GM19455 (cell line): Measurements from ENCODE around the gene HOXA10.

Experiments
- ATAC-seq: cut with Tn5 transposase; IDR thresholded peaks from one replicate; pipeline ENCODE4 v1.9.1; 2021; ENCODE audit not compliant: unreplicated experiment

HOXA10 gene

DNA sequence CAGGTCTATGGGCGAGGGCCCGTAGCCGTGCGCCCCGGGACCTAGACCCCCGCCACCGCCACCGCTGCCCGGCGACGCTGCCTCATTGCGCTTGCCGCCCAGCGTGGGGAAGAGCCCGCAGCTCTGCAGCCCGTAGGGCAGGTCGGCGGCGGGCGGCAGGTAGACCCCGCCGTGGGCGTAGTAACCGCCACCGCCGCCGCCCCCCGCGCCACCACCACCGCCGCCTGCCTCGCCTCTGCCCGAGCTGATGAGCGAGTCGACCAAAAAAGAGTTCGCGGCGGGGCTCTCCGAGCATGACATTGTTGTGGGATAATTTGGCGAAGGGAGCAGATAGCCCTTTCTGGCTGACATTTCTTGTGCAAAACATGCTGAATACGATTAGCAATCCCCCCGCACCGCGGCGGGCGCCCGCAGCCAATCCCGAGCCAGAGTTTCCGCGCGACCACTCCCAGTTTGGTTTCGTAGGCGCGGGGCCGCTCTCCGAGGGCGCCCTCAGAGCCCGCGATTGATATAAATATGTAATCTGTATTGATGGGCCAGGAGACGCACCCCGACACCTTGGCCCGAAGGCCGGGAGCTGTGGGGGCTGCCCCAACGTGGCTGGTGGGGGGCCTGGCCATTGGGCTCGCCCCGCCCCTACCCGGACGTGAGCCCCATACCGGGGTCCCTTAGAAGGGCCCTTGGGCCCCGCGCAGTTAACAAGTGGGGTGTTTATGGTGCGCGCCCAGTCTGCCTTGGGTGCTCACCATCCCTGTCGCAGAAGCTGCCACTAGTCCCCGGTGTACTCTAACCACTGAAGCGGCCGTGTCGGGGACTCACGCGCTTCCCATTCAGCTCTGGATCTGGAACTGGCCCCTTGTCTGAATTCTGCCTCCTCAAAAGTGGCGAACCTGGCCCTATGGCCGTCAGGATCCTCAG lies at the start of gene HOXA10:
Gene HOXA10, minus strand, starts transcription at position 365 of the 918 bp plus-strand sequence. Its CDS starts 14 bp downstream, at position 351.
- no peak for ATAC-seq

DNA sequence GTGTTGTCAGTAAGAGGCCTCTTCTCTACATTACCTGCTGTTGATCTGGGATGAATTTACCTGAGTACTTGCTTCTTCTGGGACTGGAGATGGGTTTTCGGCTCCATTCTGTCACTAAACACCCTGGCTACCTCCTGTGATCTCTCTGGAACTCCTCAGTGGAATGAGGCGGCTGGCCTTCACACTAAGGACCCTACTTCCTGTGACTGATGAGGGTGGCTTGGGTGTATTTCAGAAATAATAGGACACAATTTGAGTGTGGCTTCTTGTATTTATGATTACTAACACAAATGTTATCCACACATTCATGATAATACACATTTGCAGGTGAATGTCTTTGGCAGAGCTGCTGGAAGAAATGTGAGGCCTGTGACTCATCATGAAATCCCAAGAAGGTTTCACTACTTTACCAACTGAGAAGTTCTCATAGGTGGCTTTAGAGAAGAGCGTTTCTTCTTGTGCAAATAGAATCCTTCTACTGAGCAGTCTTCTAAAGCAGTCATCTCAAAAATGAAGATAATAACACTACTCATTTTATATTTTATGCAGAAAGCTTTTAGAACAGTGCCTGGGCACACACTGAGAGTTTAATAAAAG lies 47.2 kb upstream of the HOXA10 start:
- peak; percentile 55 for ATAC-seq

DNA sequence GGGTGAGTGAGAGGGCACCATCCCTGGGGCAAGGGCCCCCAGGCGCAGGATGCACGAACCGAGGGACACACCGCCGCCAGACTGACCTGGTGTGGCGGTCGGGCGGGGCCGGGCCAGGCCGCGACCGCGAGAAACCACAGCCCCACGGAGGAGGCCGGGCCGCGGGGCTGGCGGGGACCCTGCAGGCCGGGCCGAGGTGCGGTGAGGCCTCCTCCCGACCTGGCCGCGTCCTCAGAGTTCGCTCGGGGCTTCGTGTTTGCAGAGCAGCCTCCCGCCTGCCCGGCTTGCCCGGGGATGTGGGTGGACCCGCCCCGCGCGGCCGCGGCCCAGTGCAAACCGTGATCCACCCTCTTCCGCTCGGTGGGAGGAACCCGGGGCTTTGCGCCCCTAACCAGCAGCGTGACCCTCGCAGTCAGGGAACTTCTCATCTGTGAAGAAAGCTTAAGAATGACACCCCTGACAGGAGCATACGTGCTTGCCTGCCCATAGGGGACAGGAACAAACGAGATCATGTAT lies 46.4 kb upstream of the HOXA10 start:
- no peak for ATAC-seq

DNA sequence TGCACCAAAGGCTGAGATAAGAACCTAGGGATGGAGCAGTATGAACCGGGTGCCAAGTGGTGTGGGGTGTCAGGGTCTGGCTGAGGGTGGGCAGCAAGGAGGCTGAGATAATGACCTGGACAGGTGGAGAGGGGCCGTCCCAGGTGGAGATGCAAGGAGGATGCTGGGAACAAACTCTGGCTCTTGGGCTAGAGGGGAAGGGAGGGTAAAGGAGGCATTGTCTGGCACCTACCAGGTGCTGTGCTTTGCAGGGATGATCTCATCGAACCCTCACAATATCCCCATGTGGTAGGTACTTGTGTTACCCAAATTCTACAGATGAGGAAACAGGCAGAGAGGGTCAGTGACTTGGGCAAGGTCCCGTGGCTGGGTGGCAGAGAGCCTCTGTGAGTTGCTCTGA lies 45.7 kb upstream of the HOXA10 start:
- no peak for ATAC-seq

DNA sequence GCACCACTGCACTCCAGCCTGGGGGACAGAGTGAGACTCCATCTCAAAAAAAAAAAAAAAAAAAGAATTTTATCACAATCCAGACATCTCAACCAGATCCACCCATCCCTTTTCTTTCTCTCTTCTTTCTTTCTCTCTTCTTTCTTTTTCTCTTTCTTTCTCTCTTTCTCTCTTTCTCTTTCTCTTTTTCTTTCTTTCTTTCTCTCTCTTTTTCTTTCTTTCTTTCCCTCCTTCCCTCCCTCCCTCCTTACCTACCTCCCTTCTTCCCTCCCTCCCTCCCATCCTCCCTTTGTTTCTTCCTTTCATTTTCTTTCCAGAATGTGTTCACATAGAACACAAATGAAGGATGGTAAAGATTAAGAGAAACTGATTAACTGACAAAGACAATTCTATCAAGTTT lies 43.8 kb upstream of the HOXA10 start:
- ATAC-seq: no peak

DNA sequence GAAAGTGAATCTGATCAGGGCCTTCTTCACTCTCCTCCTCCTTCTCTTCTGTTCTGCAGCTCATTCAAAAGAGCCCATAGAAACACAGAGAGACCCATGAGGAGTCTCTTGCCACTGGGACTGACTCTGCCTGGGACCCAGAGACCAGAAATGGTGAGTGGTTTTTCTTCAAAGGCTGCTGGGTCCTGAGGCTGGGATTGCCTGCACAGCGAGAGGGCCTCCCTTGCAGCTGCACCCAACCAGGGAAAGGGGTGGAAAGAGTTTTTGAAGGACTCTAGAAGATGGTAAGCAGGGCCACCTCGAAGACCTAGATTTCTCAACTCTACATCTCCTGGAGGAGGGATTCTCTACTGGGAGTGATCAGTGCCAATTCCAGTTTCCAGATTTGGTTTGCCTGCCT lies 41.2 kb upstream of the HOXA10 start:
- no peak for ATAC-seq

DNA sequence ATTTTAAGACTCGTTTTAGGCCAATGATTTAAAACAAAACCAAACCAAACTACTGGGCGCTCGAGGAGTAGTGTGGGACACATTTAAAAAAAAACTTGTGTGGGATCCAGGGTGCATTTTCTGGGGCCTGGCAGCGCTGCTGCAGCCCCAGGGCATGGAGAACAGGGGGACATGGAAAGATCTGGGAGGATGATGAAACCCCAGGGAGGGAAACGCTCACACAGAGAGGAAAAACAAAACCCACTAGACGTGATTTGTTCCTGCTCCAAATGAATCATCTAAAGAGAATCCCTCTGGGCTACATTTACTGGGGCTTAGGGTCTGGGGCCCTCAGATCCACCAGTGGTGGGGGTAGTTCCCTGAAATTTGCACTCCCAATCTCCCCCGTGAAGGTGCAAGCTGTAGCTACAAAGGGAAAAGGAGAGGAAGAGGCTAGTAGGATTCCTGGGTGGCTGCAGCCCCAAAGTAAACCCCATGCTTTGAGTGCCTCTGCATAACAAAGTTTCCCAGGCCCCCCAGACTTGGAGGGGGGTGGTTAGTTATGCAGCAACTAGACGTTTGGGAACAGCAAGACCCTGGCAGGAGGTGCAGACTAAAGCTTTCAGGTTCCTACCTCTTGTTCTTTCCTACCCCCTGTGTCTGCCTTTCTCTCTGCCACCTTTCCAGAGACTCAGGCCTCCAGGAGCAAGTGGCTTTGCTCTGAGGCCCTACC lies 40.3 kb upstream of the HOXA10 start:
- ATAC-seq: no peak

DNA sequence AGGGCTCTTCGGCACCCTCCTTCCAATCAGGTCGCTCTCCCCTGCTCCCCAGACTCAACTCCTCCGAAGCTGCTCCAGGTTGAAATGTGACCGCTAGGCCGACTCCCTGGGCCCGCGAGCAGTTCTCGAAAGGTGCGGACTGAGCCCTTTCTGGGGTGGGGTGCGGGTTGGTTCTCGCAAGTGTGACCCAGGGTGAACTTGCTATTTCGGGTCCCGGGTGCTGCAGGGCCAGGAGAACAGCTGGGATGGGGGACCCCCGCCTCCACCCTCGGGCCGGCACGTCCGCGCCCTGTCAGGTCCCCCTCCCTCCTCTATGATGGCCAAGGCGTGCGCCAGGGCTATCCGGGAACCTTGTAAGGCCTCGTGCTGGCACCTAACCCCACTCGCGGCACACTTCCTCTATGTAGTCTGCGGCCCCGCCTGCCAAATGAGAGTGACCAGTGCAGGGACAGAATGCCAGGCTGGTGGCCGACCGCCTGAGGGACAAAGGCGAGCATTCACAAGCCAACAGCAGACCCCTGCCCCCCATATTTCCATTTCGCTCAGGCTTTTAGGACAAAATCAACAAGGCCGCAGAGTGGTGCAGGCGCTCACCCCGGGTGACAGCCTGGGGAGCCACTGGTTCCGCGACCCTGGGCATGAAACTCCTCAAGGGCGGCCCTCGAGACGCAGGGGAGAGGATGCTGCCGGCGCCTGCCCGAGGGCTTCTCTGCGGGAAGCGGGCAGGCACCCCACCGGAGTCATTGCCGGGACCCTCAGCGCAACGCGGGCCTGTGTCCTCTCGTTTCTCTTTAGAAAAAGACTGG lies 39.5 kb upstream of the HOXA10 start:
- ATAC-seq: no peak

DNA sequence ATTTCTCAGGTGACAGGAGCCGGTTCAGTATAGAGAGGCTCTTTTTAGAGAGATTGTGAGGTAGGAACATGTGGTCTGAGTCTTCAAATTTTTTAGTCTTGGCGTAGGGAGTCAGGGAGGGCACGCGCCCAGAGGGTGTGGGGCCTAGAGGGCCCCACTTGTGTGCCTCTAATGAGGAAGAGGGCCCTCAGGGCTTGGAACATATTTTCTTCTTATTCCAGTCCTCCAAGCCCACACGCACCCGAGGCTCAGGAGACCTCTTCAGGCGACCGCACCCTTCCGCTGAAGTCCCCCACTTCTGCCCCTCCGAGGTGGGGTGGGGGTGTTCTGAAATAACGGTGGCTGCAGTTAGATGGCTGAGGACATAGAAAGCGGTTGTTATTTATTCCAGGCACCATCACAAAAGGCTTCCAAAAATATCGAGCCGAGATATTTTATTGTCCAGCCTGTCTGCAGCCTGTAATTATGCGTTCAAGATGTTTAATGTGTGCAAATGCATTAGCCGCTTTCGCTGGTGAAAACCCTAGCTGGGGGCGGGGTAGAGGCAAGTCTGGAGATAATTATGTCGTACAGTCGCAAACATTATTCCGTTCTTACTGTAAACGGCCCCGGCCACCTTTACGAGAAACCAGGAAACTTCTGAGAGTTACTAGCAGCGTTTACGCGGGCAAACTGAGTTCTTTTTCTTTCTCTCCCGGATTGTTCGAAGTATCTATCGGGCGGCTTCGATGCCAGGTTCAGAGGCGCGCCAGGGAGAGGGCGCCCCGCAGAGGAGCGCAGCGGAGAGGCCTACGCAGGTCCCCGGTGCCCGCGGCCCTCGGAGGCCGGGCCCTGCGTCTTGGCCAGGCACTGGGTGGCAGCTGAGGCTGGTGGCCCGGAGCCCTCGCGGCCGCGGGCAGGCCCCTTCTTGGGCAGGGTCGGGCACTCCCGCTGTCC lies 38.6 kb upstream of the HOXA10 start:
- ATAC-seq: no peak

DNA sequence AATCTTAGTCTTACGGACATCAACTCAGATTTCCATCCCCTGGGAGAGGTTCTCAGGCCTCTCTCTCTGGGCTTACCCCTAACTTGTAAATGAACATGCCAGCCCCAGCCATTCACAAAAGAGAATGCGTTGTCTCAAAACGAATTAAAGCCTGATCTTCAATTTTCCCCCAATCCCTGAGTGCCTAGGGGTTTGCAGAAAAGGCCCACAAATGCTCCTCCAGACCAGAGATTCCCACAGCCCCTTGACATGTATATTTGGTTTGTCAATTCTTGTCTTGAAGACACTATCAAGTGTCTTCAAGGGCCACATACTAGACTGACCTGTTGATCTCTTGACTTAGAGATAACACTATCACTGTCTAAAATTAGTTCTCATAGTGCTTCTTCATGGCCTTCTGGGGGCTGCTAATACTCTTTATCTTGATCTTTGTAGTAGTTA lies 37.7 kb upstream of the HOXA10 start:
- ATAC-seq: no peak

DNA sequence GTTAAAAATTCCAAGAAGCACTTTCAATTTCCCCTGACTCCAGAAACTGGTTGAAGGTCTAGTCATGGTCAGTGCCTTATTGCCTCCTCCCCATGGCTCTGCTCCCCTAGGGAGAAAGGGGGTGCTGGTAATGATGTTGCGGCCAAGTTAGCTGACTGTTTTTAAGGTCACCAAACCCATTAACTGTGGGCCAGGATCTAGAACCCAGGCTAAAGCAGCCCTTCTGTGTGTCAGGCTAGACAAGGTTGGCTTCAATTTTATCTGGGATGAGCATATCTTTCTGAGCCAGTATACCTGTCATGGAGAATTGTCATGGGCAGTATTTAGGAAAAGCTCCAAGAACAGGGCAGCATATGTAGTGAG lies 36.9 kb upstream of the HOXA10 start:
- no peak for ATAC-seq

DNA sequence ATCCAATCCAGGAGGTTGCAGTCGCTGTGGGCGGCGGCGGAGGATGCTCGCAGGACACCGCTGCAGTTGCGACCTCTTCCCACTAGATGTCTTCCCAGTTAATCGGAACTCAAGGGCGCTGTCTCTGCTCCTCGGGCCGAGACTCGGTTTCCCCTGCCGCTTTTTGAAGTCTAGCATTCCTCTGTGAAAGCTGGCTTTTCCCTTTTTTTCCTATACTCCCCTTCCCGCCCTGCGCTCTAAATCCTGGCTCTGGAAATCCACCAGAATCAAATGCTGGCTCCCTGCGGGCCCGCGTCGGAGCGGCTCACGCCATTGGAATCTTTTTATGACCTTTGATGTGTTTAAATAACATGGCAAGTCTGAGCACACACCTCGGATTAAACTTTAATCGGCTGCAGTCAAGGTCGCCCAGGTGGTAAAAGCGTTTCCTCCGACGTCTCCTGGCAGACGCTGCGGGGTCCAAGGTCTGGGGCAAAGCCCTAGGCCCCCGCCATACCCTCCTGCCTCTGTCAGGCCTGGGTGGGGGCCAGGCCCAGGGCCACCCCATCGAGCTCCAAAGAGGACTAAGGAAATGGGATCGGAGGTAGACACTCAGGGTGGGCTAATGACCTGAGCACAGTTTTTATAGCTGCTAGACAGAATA lies 36.4 kb upstream of the HOXA10 start:
- ATAC-seq: no peak

DNA sequence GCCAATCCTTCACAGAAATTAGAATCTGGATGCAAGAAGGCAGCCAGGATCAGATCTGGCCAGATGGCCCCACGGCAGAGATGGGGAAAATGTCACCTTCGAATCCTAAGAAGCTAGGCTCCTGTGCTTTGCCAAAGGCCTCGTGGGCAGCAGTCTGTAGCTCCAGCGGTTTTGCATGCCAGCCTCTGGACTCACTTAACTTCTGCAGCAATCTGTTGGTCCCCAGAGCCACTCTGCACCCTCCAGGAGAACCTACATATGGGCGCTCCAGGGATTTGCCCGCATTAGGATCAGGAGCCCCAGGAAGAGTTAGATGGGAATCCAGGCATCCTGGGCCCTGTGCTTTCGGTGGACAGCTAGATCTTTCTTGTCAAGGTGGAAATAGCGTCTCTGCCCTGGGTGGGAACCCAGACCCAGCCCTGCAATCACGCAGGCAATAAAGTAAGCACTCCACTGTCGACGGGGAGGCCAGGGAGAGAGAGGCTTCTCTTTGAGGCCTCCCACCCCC lies 35.9 kb upstream of the HOXA10 start:
- ATAC-seq: no peak

DNA sequence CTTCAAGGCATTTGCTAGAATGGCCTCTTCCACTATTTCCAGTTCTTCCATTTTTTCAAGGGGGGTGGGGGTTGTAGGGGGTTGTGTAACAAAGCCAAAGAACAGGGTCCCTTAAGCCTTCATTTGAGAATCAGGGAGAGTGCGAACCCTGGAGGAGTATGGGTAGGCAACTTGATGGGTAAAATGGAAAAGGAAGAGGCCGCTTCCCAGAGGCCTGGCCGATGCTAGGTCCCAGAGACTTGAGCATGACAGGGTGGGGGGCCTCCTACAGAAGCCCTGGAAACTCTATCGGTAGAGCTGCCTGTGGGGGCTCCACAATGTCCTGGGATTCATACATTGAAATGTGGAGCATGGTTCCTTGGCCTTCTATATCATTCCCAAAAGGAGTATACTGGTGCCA lies 34.9 kb upstream of the HOXA10 start:
- ATAC-seq: no peak

DNA sequence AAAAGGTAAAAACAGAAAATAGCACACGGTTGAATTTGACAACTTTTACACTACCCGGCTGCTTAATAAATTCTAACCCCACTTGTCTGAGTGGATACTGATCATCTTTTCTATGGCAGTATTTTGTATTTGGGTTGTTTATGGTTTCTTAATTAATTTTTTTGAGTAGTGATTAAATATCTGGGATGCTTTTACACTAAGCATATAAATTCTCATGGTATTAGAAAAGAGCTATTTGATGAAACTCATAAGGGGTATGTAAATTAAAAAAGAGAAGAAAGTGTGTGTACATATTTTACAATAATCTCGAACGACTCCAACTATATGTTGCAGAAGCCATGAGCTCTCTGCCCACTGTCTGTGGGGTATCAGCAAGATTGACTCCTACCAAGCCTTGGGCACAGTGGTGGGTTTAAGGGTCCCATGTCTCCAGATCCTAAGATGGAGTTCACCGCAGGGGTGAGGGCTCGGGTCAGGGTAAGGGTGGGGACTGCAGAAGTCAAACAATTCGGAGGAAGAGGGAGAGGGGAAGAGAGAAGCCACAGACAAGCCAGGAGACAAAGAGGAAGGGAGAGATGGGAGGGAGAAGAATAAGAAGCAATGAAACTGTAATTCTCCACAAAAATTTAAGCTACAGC lies 33.3 kb upstream of the HOXA10 start:
- ATAC-seq: no peak

DNA sequence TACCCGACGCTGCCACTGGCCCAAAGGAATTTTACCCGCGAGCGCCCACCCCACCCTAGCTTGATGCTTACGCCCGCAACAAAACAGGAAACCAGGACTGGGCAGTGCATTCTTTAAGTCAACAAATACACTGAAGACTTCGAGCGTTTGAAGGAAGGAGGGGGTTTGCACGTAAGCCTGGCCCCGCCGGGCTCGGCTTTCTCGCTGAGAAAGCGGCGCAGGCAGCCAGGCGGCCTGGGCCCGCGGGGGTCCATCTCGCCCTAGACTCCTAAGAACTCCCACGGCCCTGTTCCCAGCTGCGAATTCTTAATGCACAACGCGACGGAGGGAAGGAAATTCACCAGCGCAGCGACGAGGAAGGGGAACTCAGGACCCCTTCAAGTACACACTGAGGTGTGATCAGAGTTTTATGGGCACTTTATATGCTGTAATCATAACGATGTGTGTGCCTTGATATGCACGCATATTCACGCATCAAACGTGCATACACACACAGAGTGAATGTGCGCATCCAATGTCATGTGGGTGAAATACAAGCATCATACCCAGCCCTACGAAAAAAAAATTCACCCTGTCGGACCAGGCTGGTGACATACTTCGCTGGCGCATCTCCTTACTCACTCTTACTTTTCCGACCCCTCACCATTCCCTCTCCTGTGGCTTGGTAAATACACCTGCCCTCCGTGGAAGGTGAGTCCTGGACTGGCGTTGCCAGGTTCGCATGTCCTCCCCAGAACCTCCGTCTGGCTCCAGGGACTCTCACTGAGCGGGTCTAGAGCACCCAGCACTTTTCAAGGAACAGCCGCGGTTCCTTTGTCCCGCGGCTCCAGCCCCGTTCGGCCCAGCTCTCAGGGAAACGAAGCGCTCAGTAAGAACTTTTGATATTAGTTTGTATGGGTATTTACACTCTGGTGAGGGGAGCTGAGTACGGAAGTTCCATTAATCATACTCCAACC lies 31.5 kb upstream of the HOXA10 start:
- ATAC-seq: no peak

DNA sequence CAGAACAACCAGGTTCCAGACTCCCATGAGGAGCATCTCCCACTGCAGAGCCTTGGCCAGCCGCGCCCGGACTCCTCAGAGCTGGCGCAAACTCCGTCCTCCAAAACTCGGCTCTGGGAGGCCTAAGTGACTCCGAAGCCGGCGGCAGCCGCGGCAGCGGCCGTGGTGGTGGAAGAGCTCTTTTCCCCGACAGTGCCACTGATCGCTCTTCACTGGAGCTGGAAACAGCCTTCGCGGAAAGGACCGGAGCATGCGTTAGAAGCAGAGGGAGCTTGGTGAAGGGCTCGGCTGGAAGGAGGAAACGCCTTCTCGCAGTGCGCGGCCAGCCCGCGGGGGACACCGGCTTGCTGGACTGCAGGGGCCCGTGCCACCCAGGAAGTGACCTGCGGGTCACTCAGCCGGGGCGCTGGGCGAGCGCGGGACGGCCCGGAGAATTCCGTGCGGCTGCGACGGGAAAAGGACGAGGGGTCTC lies 30.8 kb upstream of the HOXA10 start:
- ATAC-seq: no peak
